Ishikawa (cell line): ENCODE results near the gene STAC3.

ENCODE experiments used
- EGR1 ChIP-seq: IDR thresholded peaks from 2 replicates; pipeline ENCODE4 v1.6.1; 2012
- MAX ChIP-seq: IDR thresholded peaks from 2 replicates; pipeline ENCODE4 v1.6.1; 2012
- NFIC ChIP-seq: IDR thresholded peaks from 2 replicates; pipeline ENCODE4 v1.6.1; 2012
- RAD21 ChIP-seq: IDR thresholded peaks from 2 replicates; pipeline ENCODE4 v1.6.1; 2012; ENCODE audit warnings: low read depth
- REST ChIP-seq: IDR thresholded peaks from 2 replicates; pipeline ENCODE4 v1.6.1; 2012; ENCODE audit warnings: low read depth, mild to moderate bottlenecking
- TAF1 ChIP-seq: IDR thresholded peaks from 2 replicates; pipeline ENCODE4 v1.6.1; 2012; ENCODE audit warnings: low read depth, mild to moderate bottlenecking

- no peak for TF ChIP-seq EGR1
- TF ChIP-seq RAD21 = no peak
- TF ChIP-seq NFIC = no peak
- no peak for TF ChIP-seq TAF1
- no peak for TF ChIP-seq MAX
- no peak for TF ChIP-seq REST
Observed at GRCh38 chr12:57222286-57223190, 28.4 kb downstream of the STAC3 start.
